Mesendoderm (in vitro differentiated cells): ENCODE data around the gene VASH2.
"Not testable (repeated sequence)": the region's sequence is repeated elsewhere in the genome, so short reads cannot be mapped to it uniquely, and the experiment has no call there.

ENCODE experiments used
- DNase-seq: peaks from one replicate; pipeline ENCODE4 v3.0.0; 2013
- H2AK5ac ChIP-seq: 2 replicates; pipeline ENCODE4 v1.6.1; 2013; ENCODE audit warnings: low read length, inconsistent platforms
- H2BK120ac ChIP-seq: 2 replicates; pipeline ENCODE4 v1.6.1; 2013; ENCODE audit warnings: low read depth, mild to moderate bottlenecking, low read length, moderate library complexity, mixed read lengths
- H2BK15ac ChIP-seq: replicated peaks from 2 replicates; pipeline ENCODE4 v1.6.1; 2013; ENCODE audit warnings: low read depth, mild to moderate bottlenecking, moderate library complexity
- H2BK5ac ChIP-seq: 2 replicates; pipeline ENCODE4 v1.6.1; 2013; ENCODE audit warnings: low read length, inconsistent platforms
- H3K18ac ChIP-seq: 2 replicates; pipeline ENCODE4 v1.6.1; 2013; ENCODE audit warnings: mild to moderate bottlenecking, low read length, mixed read lengths
- H3K23ac ChIP-seq: one replicate; pipeline ENCODE4 v1.6.1; 2013; ENCODE audit warnings: low read length
- H3K27ac ChIP-seq: 2 replicates; pipeline ENCODE4 v1.5.1; 2013; ENCODE audit warnings: low read depth, mild to moderate bottlenecking, inconsistent platforms, low read length, moderate library complexity
- H3K27me3 ChIP-seq: 2 replicates; pipeline ENCODE4 v1.6.1; 2013; ENCODE audit warnings: low read length, control low read depth, mild to moderate bottlenecking, inconsistent platforms; ENCODE audit not compliant: insufficient read depth, poor library complexity
- H3K36me3 ChIP-seq: 2 replicates; pipeline ENCODE4 v1.6.1; 2013; ENCODE audit warnings: low read length, inconsistent platforms; ENCODE audit not compliant: control insufficient read depth, insufficient read depth
- H3K4ac ChIP-seq: one replicate; pipeline ENCODE4 v1.6.1; 2013; ENCODE audit warnings: low read depth, mild to moderate bottlenecking, low read length, moderate library complexity
- H3K4me1 ChIP-seq: 2 replicates; pipeline ENCODE4 v1.6.1; 2013; ENCODE audit warnings: low read depth, low read length, inconsistent platforms; ENCODE audit not compliant: control insufficient read depth
- H3K4me2 ChIP-seq: 2 replicates; pipeline ENCODE4 v1.6.1; 2013; ENCODE audit warnings: low read length
- H3K4me3 ChIP-seq: 2 replicates; pipeline ENCODE4 v1.5.1; 2013; ENCODE audit warnings: mild to moderate bottlenecking, low read length
- H3K56ac ChIP-seq: one replicate; pipeline ENCODE4 v1.6.1; 2013; ENCODE audit warnings: low read length
- H3K79me1 ChIP-seq: 2 replicates; pipeline ENCODE4 v1.6.1; 2013; ENCODE audit warnings: low read length, inconsistent platforms
- H3K79me2 ChIP-seq: 2 replicates; pipeline ENCODE4 v1.6.1; 2013; ENCODE audit warnings: mild to moderate bottlenecking, low read length; ENCODE audit not compliant: control insufficient read depth, insufficient read depth
- H3K9ac ChIP-seq: 2 replicates; pipeline ENCODE4 v1.6.1; 2013; ENCODE audit warnings: low read length, inconsistent platforms
- H4K5ac ChIP-seq: one replicate; pipeline ENCODE4 v1.6.1; 2013; ENCODE audit warnings: low read length
- H4K8ac ChIP-seq: one replicate; pipeline ENCODE4 v1.6.1; 2013; ENCODE audit warnings: low read depth, mild to moderate bottlenecking, control low read depth, low read length, moderate library complexity
- WGBS: extraction: QIAGEN DNeasy Blood & Tissue Kit; methylation state at CpG from one replicate; pipeline ENCODE4 v1.1.7; 2013; ENCODE audit warnings: low lambda C conversion rate, missing lambda C conversion rate; ENCODE audit not compliant: insufficient coverage; ENCODE audit errors: extremely low coverage; 5-methylcytosine and 5-hydroxymethylcytosine counted together

Gene VASH2

DNA sequence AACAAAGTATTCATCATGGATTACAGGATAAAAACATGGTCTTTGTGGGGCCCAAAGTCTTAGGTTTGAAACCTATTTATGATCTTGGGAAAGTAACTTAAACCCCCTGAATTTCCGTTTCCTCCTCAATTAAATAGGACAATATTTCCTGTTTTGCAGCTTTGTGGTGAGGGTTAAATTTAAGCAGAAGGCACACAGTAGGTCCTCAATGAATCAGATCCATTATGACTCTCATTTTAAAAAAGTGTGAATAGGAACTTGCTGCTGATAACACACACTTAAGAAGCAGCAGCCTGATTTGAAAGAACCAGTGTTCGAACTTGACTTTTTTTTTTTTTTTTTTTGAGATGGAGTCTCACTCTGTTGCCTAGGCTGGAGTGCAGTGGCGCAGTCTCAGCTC, 41.4 kb upstream of the VASH2 start:
- Histone ChIP-seq H3K4ac (peak overlapping the region; percentile 31), H3K4me2 (no peak overlapping the region), H3K18ac (peak overlapping the region; percentile 87), H2AK5ac (no peak overlapping the region), H2BK120ac (no peak overlapping the region), H3K79me2 (peaks cover 19% of the 10 kb centered on the region), H3K9ac (peak overlapping the region; percentile 59), H3K23ac (peak overlapping the region; percentile 3), H2BK15ac (peak overlapping the region; percentile 19), H2BK5ac (peak overlapping the region; percentile 70), H3K4me1 (peaks cover 11% of the 10 kb centered on the region), H3K36me3 (no peaks in the 10 kb centered on the region), H3K79me1 (no peaks in the 10 kb centered on the region), H3K27me3 (no peaks in the 10 kb centered on the region), H3K56ac (peak overlapping the region; percentile 76), H4K5ac (no peak overlapping the region), H4K8ac (peak overlapping the region; percentile 5), H3K4me3 (no peak overlapping the region), H3K27ac (peak overlapping the region; percentile 92)
- peak; percentile 63 for DNase-seq
- WGBS = no CpG with 5 or more reads among the region's 3 CpGs

DNA sequence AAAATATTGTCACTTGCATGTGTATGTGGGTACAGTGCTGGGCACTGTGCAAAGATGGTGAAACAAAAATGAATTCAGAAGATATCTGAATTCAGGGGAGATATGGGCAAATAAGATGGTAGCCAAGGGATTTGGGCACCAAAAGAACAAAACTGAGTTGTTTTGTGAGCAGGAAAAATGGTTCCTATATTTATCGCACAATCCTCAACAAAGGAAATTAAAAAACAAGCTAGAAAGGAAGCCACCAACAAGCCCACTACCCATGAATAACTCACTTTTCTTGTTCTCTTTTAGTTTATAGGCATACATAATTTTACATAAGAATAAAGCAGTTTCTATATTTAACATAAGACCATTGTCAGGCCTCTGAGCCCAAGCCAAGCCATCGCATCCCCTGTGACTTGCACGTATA, 40.7 kb upstream of the VASH2 start:
- Histone ChIP-seq H3K9ac (peak overlapping the region; percentile 70), H3K27me3 (no peaks in the 10 kb centered on the region)
- no CpG with 5 or more reads among the region's 3 CpGs for WGBS

DNA sequence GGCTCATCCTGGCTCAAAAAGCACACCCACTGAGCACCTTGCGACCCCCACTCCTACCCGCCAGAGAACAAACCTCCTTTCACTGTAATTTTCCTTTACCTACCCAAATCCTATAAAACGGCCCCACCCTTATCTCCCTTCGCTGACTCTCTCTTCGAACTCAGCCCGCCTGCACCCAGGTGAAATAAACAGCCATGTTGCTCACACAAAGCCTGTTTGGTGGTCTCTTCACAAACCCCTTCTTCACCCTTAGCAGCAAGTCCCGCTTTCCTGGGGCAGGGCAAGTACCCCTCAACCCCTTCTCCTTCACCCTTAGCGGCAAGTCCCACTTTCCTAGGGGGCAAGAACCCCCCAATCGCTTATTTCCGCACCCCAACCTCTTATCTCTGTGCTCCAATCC, 40.1 kb upstream of the VASH2 start:
- DNase-seq = peak; percentile 49
- not testable (repeated sequence) for H2BK5ac ChIP-seq

More for the DNA sequence above, 40.7 kb upstream of the VASH2 start:
- peak overlapping the region; percentile 96 for H2BK15ac ChIP-seq
- H3K79me2 ChIP-seq = peaks cover 16% of the 10 kb centered on the region
- DNase-seq = peak; percentile 51
- H3K27ac ChIP-seq = peak overlapping the region; percentile 99
- H2AK5ac ChIP-seq = peak overlapping the region; percentile 68
- H3K79me1 ChIP-seq = no peaks in the 10 kb centered on the region
- peak overlapping the region; percentile 93 for H3K4ac ChIP-seq
- peak overlapping the region; percentile 99 for H4K5ac ChIP-seq
- peak overlapping the region; percentile 21 for H3K4me2 ChIP-seq
- peaks cover 13% of the 10 kb centered on the region for H3K4me1 ChIP-seq
- H3K56ac ChIP-seq = peak overlapping the region; percentile 84
- H3K18ac ChIP-seq = peak overlapping the region; percentile 97
- peak overlapping the region; percentile 99 for H2BK120ac ChIP-seq
- no peak overlapping the region for H3K4me3 ChIP-seq
- peak overlapping the region; percentile 99 for H2BK5ac ChIP-seq
- H3K36me3 ChIP-seq = no peaks in the 10 kb centered on the region
- no peak overlapping the region for H3K23ac ChIP-seq
- H4K8ac ChIP-seq = peak overlapping the region; percentile 86

DNA sequence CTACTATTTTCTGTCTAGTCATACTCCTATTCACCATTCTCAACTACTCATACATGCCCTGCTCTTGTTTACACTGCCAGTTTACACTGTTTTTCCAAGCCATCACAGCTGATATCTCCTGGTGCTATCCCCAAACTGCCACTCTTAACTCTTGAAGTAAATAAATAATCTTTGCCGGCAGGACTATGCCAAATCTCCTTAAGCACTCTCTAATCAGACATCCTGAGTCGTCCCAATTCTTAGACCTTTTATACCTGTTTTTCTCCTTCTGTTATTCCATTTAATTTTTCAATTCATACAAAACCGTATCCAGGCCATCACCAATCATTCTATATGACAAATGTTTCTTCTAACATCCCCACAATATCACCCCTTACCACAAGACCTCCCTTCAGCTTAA, 36.7 kb upstream of the VASH2 start:
- H2BK5ac ChIP-seq, H4K5ac ChIP-seq, H3K36me3 ChIP-seq, DNase-seq, H3K79me2 ChIP-seq, H2BK15ac ChIP-seq, H3K4ac ChIP-seq, H3K79me1 ChIP-seq, H4K8ac ChIP-seq, H2BK120ac ChIP-seq, H3K27ac ChIP-seq, H3K23ac ChIP-seq, H2AK5ac ChIP-seq, H3K18ac ChIP-seq, H3K4me2 ChIP-seq, H3K4me3 ChIP-seq, H3K56ac ChIP-seq, H3K27me3 ChIP-seq: not testable (repeated sequence)
- 100% methylated on average over 1 of the region's 3 CpGs for WGBS
- peaks cover 19% of the 10 kb centered on the region for H3K4me1 ChIP-seq
- peak overlapping the region; percentile 53 for H3K9ac ChIP-seq

More for the DNA sequence above, 40.1 kb upstream of the VASH2 start:
- H4K8ac ChIP-seq, H3K4me3 ChIP-seq, H4K5ac ChIP-seq, H3K9ac ChIP-seq, H3K4ac ChIP-seq, H2BK120ac ChIP-seq, H2BK15ac ChIP-seq, H3K23ac ChIP-seq, H3K27me3 ChIP-seq, H3K18ac ChIP-seq, H3K36me3 ChIP-seq, H3K79me1 ChIP-seq, H2AK5ac ChIP-seq, H3K4me2 ChIP-seq: not testable (repeated sequence)
- Histone ChIP-seq H3K4me1 (peaks cover 18% of the 10 kb centered on the region), H3K79me2 (peaks cover 15% of the 10 kb centered on the region), H3K27ac (peak overlapping the region; percentile 78), H3K56ac (peak overlapping the region; percentile 67)
- WGBS = no CpG with 5 or more reads among the region's 10 CpGs

DNA sequence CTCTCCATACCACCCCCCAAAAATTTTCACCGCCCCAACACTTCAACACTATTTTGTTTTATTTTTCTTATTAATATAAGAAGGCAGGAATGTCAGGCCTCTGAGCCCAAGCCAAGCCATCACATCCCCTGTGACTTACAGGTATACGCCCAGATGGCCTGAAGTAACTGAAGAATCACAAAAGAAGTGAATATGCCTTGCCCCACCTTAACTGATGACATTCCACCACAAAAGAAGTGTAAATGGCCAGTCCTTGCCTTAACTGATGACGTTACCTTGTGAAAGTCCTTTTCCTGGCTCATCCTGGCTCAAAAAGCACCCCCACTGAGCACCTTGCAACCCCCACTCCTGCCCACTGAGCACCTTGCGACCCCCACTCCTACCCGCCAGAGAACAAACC, 36.2 kb upstream of the VASH2 start:
- not testable (repeated sequence) for H3K23ac ChIP-seq, DNase-seq, H2BK15ac ChIP-seq, H3K79me1 ChIP-seq, H3K4me3 ChIP-seq, H3K18ac ChIP-seq, H3K56ac ChIP-seq, H3K4me2 ChIP-seq, H3K4ac ChIP-seq, H2AK5ac ChIP-seq, H3K27me3 ChIP-seq, H4K8ac ChIP-seq, H4K5ac ChIP-seq, H3K9ac ChIP-seq, H2BK120ac ChIP-seq, H3K36me3 ChIP-seq, H3K79me2 ChIP-seq, H2BK5ac ChIP-seq, H3K27ac ChIP-seq
- H3K4me1 ChIP-seq = peaks cover 20% of the 10 kb centered on the region
- WGBS = no CpG with 5 or more reads among the region's 5 CpGs

DNA sequence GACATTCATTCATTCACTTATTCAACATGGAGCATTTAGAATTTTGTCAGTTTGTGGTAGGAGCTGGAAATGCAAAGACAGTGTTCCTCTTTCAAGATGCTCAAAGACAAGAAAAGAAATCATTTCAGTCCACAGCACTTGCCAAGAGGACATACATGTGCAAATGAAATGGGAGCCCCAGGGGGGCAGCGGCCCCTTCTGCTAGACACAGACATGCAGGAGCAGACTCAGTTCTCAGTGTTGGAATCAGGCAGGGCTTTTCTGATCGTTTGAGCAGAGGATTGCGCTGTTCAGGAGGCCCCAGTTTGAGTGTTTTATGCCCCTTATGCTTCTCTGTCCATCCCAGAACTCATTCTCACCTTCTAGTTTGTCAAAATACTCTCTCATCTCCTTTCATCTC, 35.6 kb upstream of the VASH2 start:
- Histone ChIP-seq H4K5ac (peak overlapping the region; percentile 66), H3K27ac (peak overlapping the region; percentile 47), H4K8ac (no peak overlapping the region), H2BK15ac (peak overlapping the region; percentile 9), H3K79me2 (no peaks in the 10 kb centered on the region), H3K4me3 (no peak overlapping the region), H3K23ac (no peak overlapping the region), H3K18ac (peak overlapping the region; percentile 88), H3K36me3 (no peaks in the 10 kb centered on the region), H3K4me2 (peak overlapping the region; percentile 5), H2BK120ac (peak overlapping the region; percentile 64), H2AK5ac (peak overlapping the region; percentile 16), H3K27me3 (no peaks in the 10 kb centered on the region), H3K4me1 (peaks cover 17% of the 10 kb centered on the region), H2BK5ac (peak overlapping the region; percentile 84), H3K79me1 (no peaks in the 10 kb centered on the region), H3K56ac (peak overlapping the region; percentile 90), H3K4ac (peak overlapping the region; percentile 98), H3K9ac (peak overlapping the region; percentile 73)
- WGBS = no CpG with 5 or more reads among the region's 3 CpGs
- DNase-seq = peak; percentile 57
